Measurements from ENCODE around the gene FSTL4. TPM values are rescaled to one million over a fixed set of nuclear protein-coding genes. Genes with fewer than 3 reads are reported as not detected.

FSTL4 gene
- total RNA-seq, 2 experiments from 2014 or later, result not detected

- Histone ChIP-seq H3K9me3 (ENCODE audit: low read length) (no peaks in the 10 kb centered on the region), H3K36me3 (ENCODE audit: insufficient read depth, low read length) (no peaks in the 10 kb centered on the region), H3K4me2 (ENCODE audit: low read length) (no peak overlapping the region), H3K9me2 (ENCODE audit: insufficient read depth, low read length) (no peaks in the 10 kb centered on the region), H3K4me1 (ENCODE audit: insufficient read depth, low read length, poor library complexity, severe bottlenecking) (no peaks in the 10 kb centered on the region), H3K4me3 (ENCODE audit: low read depth, low read length, poor library complexity, severe bottlenecking) (no peak overlapping the region), H3K27ac (ENCODE audit: low read depth, low read length, poor library complexity, severe bottlenecking) (no peak overlapping the region), H4K20me1 (ENCODE audit: insufficient read depth, low read length) (no peaks in the 10 kb centered on the region), H2AFZ (ENCODE audit: low read length) (no peak overlapping the region), H3K79me2 (ENCODE audit: insufficient read depth, low read depth, low read length) (no peaks in the 10 kb centered on the region)
- POLR2A ChIA-PET, result no interaction called here
- CTCF ChIA-PET (ENCODE audit: unreplicated experiment), result no interaction called here
- DNase-seq (ENCODE audit: low spot score), result no peak
- TF ChIP-seq CTCF (conservative IDR thresholded peaks at IDR 0.05; ENCODE audit: low read length), result no peak
- TF ChIP-seq EZH2phosphoT487 (IDR thresholded peaks at IDR 0.05; ENCODE audit: borderline replicate concordance, low read depth, low read length), result no peak
- BruUV-seq (replicated peaks), result no TSS peak
- intact Hi-C loops (cut with micrococcal nuclease; ENCODE audit: unreplicated experiment), result no loop called here
Measured at GRCh38 chr5:133509742-133510079, 102.6 kb downstream of the FSTL4 start.

- no peak for DNase-seq (ENCODE audit: low spot score)
- BruUV-seq (replicated peaks), result no TSS peak
- Histone ChIP-seq H3K9me2 (ENCODE audit: insufficient read depth, low read length) (no peaks in the 10 kb centered on the region), H3K27ac (ENCODE audit: low read depth, low read length, poor library complexity, severe bottlenecking) (no peak overlapping the region), H3K4me3 (ENCODE audit: low read depth, low read length, poor library complexity, severe bottlenecking) (no peak overlapping the region), H3K36me3 (ENCODE audit: insufficient read depth, low read length) (no peaks in the 10 kb centered on the region), H3K9me3 (ENCODE audit: low read length) (no peaks in the 10 kb centered on the region), H3K4me1 (ENCODE audit: insufficient read depth, low read length, poor library complexity, severe bottlenecking) (no peaks in the 10 kb centered on the region), H2AFZ (ENCODE audit: low read length) (no peak overlapping the region), H4K20me1 (ENCODE audit: insufficient read depth, low read length) (no peaks in the 10 kb centered on the region), H3K4me2 (ENCODE audit: low read length) (no peak overlapping the region), H3K79me2 (ENCODE audit: insufficient read depth, low read depth, low read length) (no peaks in the 10 kb centered on the region)
- no peak for TF ChIP-seq EZH2phosphoT487 (IDR thresholded peaks at IDR 0.05; ENCODE audit: borderline replicate concordance, low read depth, low read length)
- no peak for TF ChIP-seq CTCF (conservative IDR thresholded peaks at IDR 0.05; ENCODE audit: low read length)
- CTCF ChIA-PET (ENCODE audit: unreplicated experiment), result no interaction called here
- POLR2A ChIA-PET, result no interaction called here
- intact Hi-C loops (cut with micrococcal nuclease; ENCODE audit: unreplicated experiment), result no loop called here
Measured at GRCh38 chr5:133508845-133509741, 103.2 kb downstream of the FSTL4 start.

- Histone ChIP-seq H2AFZ (ENCODE audit: low read length) (no peak overlapping the region), H3K27ac (ENCODE audit: low read depth, low read length, poor library complexity, severe bottlenecking) (no peak overlapping the region), H4K20me1 (ENCODE audit: insufficient read depth, low read length) (no peaks in the 10 kb centered on the region), H3K4me1 (ENCODE audit: insufficient read depth, low read length, poor library complexity, severe bottlenecking) (no peaks in the 10 kb centered on the region), H3K36me3 (ENCODE audit: insufficient read depth, low read length) (no peaks in the 10 kb centered on the region), H3K9me2 (ENCODE audit: insufficient read depth, low read length) (no peaks in the 10 kb centered on the region), H3K79me2 (ENCODE audit: insufficient read depth, low read depth, low read length) (no peaks in the 10 kb centered on the region), H3K9me3 (ENCODE audit: low read length) (no peaks in the 10 kb centered on the region), H3K4me2 (ENCODE audit: low read length) (no peak overlapping the region), H3K4me3 (ENCODE audit: low read depth, low read length, poor library complexity, severe bottlenecking) (no peak overlapping the region)
- BruUV-seq (replicated peaks), result no TSS peak
- TF ChIP-seq EZH2phosphoT487 (IDR thresholded peaks at IDR 0.05; ENCODE audit: borderline replicate concordance, low read depth, low read length) (no peak), CTCF (conservative IDR thresholded peaks at IDR 0.05; ENCODE audit: low read length) (no peak)
- no peak for DNase-seq (ENCODE audit: low spot score)
- POLR2A ChIA-PET, result no interaction called here
- CTCF ChIA-PET (ENCODE audit: unreplicated experiment), result no interaction called here
- intact Hi-C loops (cut with micrococcal nuclease; ENCODE audit: unreplicated experiment), result no loop called here
Measured at GRCh38 chr5:133508331-133508730, 104.0 kb downstream of the FSTL4 start.
